Measurements from ENCODE around the gene SPARCL1. TPM values are rescaled to one million over a fixed set of nuclear protein-coding genes. Genes with fewer than 3 reads are reported as not detected.

The SPARCL1 gene
- total RNA-seq, 1 experiment from 2014 or later: 0.85 TPM

- ChIA-PET CTCF (no interaction called here), POLR2A (no interaction called here)
- Mint-ChIP-seq H3K9me3 (peaks cover 10% of the 10 kb centered on the region), H3K4me3 (no peak overlapping the region), H3K27me3 (ENCODE audit: low read depth) (no peaks in the 10 kb centered on the region), H3K4me1 (peaks cover 10% of the 10 kb centered on the region), H3K36me3 (no peaks in the 10 kb centered on the region), H3K27ac (no peak overlapping the region)
- ATAC-seq (no peak), DNase-seq (ENCODE audit: low spot score) (no peak)
- TF ChIP-seq ZNF138 (CRISPR knock-in tag; conservative IDR thresholded peaks at IDR 0.05) (no peak), E2F5 (CRISPR knock-in tag; IDR thresholded peaks at IDR 0.05) (no peak), ZNF532 (CRISPR knock-in tag; IDR thresholded peaks at IDR 0.05; ENCODE audit: borderline replicate concordance) (no peak), IRF2 (CRISPR knock-in tag; IDR thresholded peaks at IDR 0.05; ENCODE audit: borderline replicate concordance, low read depth) (no peak), OVOL2 (CRISPR knock-in tag; IDR thresholded peaks at IDR 0.05; ENCODE audit: borderline replicate concordance) (no peak), CDX4 (CRISPR knock-in tag; IDR thresholded peaks at IDR 0.05; ENCODE audit: borderline replicate concordance) (no peak), ERG (CRISPR knock-in tag; IDR thresholded peaks at IDR 0.05) (no peak), ZNF121 (CRISPR knock-in tag; IDR thresholded peaks at IDR 0.05) (no peak), ZNF263 (CRISPR knock-in tag; IDR thresholded peaks at IDR 0.05; ENCODE audit: low read depth) (no peak), ZBTB43 (CRISPR knock-in tag; IDR thresholded peaks at IDR 0.05) (no peak), CREM (CRISPR knock-in tag; IDR thresholded peaks at IDR 0.05) (no peak), CREB1 (CRISPR knock-in tag; IDR thresholded peaks at IDR 0.05) (no peak), PRRX2 (CRISPR knock-in tag; IDR thresholded peaks at IDR 0.05) (no peak)
- TF ChIP-seq, protein P1, sequence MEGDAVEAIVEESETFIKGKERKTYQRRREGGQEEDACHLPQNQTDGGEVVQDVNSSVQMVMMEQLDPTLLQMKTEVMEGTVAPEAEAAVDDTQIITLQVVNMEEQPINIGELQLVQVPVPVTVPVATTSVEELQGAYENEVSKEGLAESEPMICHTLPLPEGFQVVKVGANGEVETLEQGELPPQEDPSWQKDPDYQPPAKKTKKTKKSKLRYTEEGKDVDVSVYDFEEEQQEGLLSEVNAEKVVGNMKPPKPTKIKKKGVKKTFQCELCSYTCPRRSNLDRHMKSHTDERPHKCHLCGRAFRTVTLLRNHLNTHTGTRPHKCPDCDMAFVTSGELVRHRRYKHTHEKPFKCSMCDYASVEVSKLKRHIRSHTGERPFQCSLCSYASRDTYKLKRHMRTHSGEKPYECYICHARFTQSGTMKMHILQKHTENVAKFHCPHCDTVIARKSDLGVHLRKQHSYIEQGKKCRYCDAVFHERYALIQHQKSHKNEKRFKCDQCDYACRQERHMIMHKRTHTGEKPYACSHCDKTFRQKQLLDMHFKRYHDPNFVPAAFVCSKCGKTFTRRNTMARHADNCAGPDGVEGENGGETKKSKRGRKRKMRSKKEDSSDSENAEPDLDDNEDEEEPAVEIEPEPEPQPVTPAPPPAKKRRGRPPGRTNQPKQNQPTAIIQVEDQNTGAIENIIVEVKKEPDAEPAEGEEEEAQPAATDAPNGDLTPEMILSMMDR (IDR thresholded peaks at IDR 0.05): no peak
- TF ChIP-seq, protein P2, sequence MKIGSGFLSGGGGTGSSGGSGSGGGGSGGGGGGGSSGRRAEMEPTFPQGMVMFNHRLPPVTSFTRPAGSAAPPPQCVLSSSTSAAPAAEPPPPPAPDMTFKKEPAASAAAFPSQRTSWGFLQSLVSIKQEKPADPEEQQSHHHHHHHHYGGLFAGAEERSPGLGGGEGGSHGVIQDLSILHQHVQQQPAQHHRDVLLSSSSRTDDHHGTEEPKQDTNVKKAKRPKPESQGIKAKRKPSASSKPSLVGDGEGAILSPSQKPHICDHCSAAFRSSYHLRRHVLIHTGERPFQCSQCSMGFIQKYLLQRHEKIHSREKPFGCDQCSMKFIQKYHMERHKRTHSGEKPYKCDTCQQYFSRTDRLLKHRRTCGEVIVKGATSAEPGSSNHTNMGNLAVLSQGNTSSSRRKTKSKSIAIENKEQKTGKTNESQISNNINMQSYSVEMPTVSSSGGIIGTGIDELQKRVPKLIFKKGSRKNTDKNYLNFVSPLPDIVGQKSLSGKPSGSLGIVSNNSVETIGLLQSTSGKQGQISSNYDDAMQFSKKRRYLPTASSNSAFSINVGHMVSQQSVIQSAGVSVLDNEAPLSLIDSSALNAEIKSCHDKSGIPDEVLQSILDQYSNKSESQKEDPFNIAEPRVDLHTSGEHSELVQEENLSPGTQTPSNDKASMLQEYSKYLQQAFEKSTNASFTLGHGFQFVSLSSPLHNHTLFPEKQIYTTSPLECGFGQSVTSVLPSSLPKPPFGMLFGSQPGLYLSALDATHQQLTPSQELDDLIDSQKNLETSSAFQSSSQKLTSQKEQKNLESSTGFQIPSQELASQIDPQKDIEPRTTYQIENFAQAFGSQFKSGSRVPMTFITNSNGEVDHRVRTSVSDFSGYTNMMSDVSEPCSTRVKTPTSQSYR (CRISPR knock-in tag; IDR thresholded peaks at IDR 0.05): no peak
- TF ChIP-seq, protein P3, sequence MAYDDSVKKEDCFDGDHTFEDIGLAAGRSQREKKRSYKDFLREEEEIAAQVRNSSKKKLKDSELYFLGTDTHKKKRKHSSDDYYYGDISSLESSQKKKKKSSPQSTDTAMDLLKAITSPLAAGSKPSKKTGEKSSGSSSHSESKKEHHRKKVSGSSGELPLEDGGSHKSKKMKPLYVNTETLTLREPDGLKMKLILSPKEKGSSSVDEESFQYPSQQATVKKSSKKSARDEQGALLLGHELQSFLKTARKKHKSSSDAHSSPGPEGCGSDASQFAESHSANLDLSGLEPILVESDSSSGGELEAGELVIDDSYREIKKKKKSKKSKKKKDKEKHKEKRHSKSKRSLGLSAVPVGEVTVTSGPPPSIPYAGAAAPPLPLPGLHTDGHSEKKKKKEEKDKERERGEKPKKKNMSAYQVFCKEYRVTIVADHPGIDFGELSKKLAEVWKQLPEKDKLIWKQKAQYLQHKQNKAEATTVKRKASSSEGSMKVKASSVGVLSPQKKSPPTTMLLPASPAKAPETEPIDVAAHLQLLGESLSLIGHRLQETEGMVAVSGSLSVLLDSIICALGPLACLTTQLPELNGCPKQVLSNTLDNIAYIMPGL (CRISPR knock-in tag; IDR thresholded peaks at IDR 0.05): no peak
Measured at GRCh38 chr4:87565746-87566145, 36.6 kb upstream of the SPARCL1 start.
